ENCODE measurements around the gene TUBB3. TPM values are rescaled to one million over a fixed set of nuclear protein-coding genes. Genes with fewer than 3 reads are reported as not detected.

TUBB3 gene
- total RNA-seq, 4 donors from 2014 or later: 5.3 to 11.8 (median 9.1) TPM

- no peaks in the 10 kb centered on the region for H3K36me3 ChIP-seq
- H3K4me3 ChIP-seq: peak overlapping the region; percentile 40 to 59
- peak; percentile 60 for ATAC-seq
- 0% methylated on average over 9 of the region's 22 CpGs; no CpG with 5 or more reads in 1 of the 2 donors for WGBS, 2 donors (ENCODE audit: low coverage in 1 of 2)
- no peaks in the 10 kb centered on the region for H3K9me3 ChIP-seq
- peak overlapping the region in 3 of 4 donors; percentile 76 to 87 (median 84) for H3K27ac ChIP-seq
- TF ChIP-seq POLR2AphosphoS5 (IDR thresholded peaks at IDR 0.05): peak; percentile 76
- no peak for TF ChIP-seq POLR2A (IDR thresholded peaks at IDR 0.05)
- TF ChIP-seq CTCF (IDR thresholded peaks at IDR 0.05): no peak
- no peak for TF ChIP-seq EP300 (IDR thresholded peaks at IDR 0.05)
- H3K4me1 ChIP-seq: peaks cover 0 to 80% (median 46%) of the 10 kb centered on the region in 3 donors
- peaks cover 89% of the 10 kb centered on the region for H3K27me3 ChIP-seq
Measured at GRCh38 chr16:89921702-89922476, 1.3 kb upstream of the TUBB3 start.

GRCh38 chr16:89922477-89922883 is 662 bp upstream of the TUBB3 start:
- peak in 1 of 2 donors; percentile 10 for TF ChIP-seq POLR2A (IDR thresholded peaks at IDR 0.05)
- TF ChIP-seq EP300 (IDR thresholded peaks at IDR 0.05): no peak
- Histone ChIP-seq H3K4me3 (peak overlapping the region; percentile 40 to 59), H3K9me3 (no peaks in the 10 kb centered on the region), H3K36me3 (no peaks in the 10 kb centered on the region), H3K4me1 (peaks cover 0 to 78% (median 43%) of the 10 kb centered on the region in 3 donors), H3K27ac (peak overlapping the region; percentile 10 to 87 (median 80)), H3K27me3 (peaks cover 95% of the 10 kb centered on the region)
- peak; percentile 37 for ATAC-seq
- 0% methylated on average over 1 of the region's 31 CpGs; no CpG with 5 or more reads in 1 of the 2 donors for WGBS, 2 donors (ENCODE audit: low coverage in 1 of 2)

GRCh38 chr16:89923640-89924296 is 626 bp downstream of the TUBB3 start:
- H3K27ac ChIP-seq: peak overlapping the region in 1 of 4 donors; percentile 84
- no peaks in the 10 kb centered on the region for H3K36me3 ChIP-seq
- H3K4me3 ChIP-seq: peak overlapping the region in 1 of 2 donors; percentile 59
- WGBS, 2 donors (ENCODE audit: low coverage in 1 of 2): no CpG with 5 or more reads among the region's 41 CpGs
- ATAC-seq: no peak
- H3K9me3 ChIP-seq: no peaks in the 10 kb centered on the region
- H3K4me1 ChIP-seq: peaks cover 0 to 65% (median 30%) of the 10 kb centered on the region in 3 donors
- peaks cover 99% of the 10 kb centered on the region for H3K27me3 ChIP-seq
- TF ChIP-seq CTCF (IDR thresholded peaks at IDR 0.05): no peak
- TF ChIP-seq EP300 (IDR thresholded peaks at IDR 0.05): no peak
- TF ChIP-seq POLR2AphosphoS5 (IDR thresholded peaks at IDR 0.05): no peak
- TF ChIP-seq POLR2A (IDR thresholded peaks at IDR 0.05): no peak

- WGBS, 2 donors (ENCODE audit: low coverage in 1 of 2): 0 to 11% methylated on average over 1 to 4 of the region's 14 CpGs
- Histone ChIP-seq H3K4me3 (no peak overlapping the region), H3K36me3 (no peaks in the 10 kb centered on the region), H3K27ac (no peak overlapping the region), H3K27me3 (peaks cover 99% of the 10 kb centered on the region), H3K4me1 (peaks cover 0 to 59% (median 29%) of the 10 kb centered on the region in 3 donors), H3K9me3 (no peaks in the 10 kb centered on the region)
- no peak for ATAC-seq
- no peak for TF ChIP-seq EP300 (IDR thresholded peaks at IDR 0.05)
Measured at GRCh38 chr16:89924297-89924924, 1.3 kb downstream of the TUBB3 start.

GRCh38 chr16:89924925-89925307 is 1.8 kb downstream of the TUBB3 start:
- TF ChIP-seq POLR2A (IDR thresholded peaks at IDR 0.05) (no peak), EP300 (IDR thresholded peaks at IDR 0.05) (no peak), POLR2AphosphoS5 (IDR thresholded peaks at IDR 0.05) (no peak), CTCF (IDR thresholded peaks at IDR 0.05) (no peak)
- Histone ChIP-seq H3K4me1 (peaks cover 0 to 58% (median 29%) of the 10 kb centered on the region in 3 donors), H3K27me3 (peaks cover 99% of the 10 kb centered on the region), H3K4me3 (no peak overlapping the region), H3K27ac (no peak overlapping the region), H3K9me3 (no peaks in the 10 kb centered on the region), H3K36me3 (no peaks in the 10 kb centered on the region)
- 40% methylated on average over 2 to 3 of the region's 4 CpGs for WGBS, 2 donors (ENCODE audit: low coverage in 1 of 2)
- no peak for ATAC-seq

Data from gastroesophageal sphincter (tissue), 4 donors.